HepG2 (cell line): ENCODE results near the gene ARL2. TPM values are rescaled to one million over a fixed set of nuclear protein-coding genes. Genes with fewer than 3 reads are reported as not detected.

Experiments
- AHR ChIP-seq: IDR thresholded peaks from 2 replicates; pipeline ENCODE4 v1.6.1; 2018; ENCODE audit warnings: missing genetic modification reagents, missing compliant biosample characterization
- GMEB1 ChIP-seq: sonication (generic); formaldehyde crosslinking; IDR thresholded peaks from 2 replicates; pipeline ENCODE4 v1.5.1; 2020; ENCODE audit warnings: missing genetic modification reagents, mild to moderate bottlenecking, borderline replicate concordance
- HMG20B ChIP-seq: conservative IDR thresholded peaks from 2 replicates; pipeline ENCODE4 v1.6.1; 2016; ENCODE audit warnings: missing genetic modification reagents, missing compliant biosample characterization
- KAT8 ChIP-seq: IDR thresholded peaks from 2 replicates; pipeline ENCODE4 v1.6.1; 2016; ENCODE audit warnings: missing genetic modification reagents, missing compliant biosample characterization
- NR1H2 ChIP-seq: sonication (generic); formaldehyde crosslinking; IDR thresholded peaks from 2 replicates; pipeline ENCODE4 v1.8.1; 2022; ENCODE audit warnings: low read depth, missing genetic modification reagents, borderline replicate concordance
- RCOR2 ChIP-seq: IDR thresholded peaks from 2 replicates; pipeline ENCODE4 v1.6.1; 2016; ENCODE audit warnings: missing biosample characterization, missing genetic modification reagents
- SMYD3 ChIP-seq: sonication (generic); formaldehyde crosslinking; IDR thresholded peaks from 2 replicates; pipeline ENCODE4 v1.8.1; 2023; ENCODE audit warnings: mild to moderate bottlenecking, missing genetic modification reagents
- SNRNP70 ChIP-seq: fragments of 200-400 bp; formaldehyde crosslinking; IDR thresholded peaks from 2 replicates; pipeline ENCODE4 v1.6.1; 2017; ENCODE audit warnings: mild to moderate bottlenecking, low read depth, low read length, moderate library complexity
- SRSF4 ChIP-seq: fragments of 200-400 bp; formaldehyde crosslinking; IDR thresholded peaks from one replicate; pipeline ENCODE4 v1.6.1; 2018; ENCODE audit warnings: mild to moderate bottlenecking, low read depth, low read length, moderate library complexity; ENCODE audit not compliant: poor library complexity, severe bottlenecking
- SUZ12 ChIP-seq: fragments of 150-350 bp; IDR thresholded peaks from 2 replicates; pipeline ENCODE4 v1.6.1; 2014; ENCODE audit warnings: low read depth, low read length
- TBL1XR1 ChIP-seq: fragments of 150-350 bp; IDR thresholded peaks from 2 replicates; pipeline ENCODE4 v1.6.1; 2014; ENCODE audit warnings: borderline replicate concordance, low read length; ENCODE audit not compliant: partially characterized antibody
- ZNF138 ChIP-seq: sonication (generic); formaldehyde crosslinking; IDR thresholded peaks from 2 replicates; pipeline ENCODE4 v1.5.0; 2020; ENCODE audit warnings: mild to moderate bottlenecking, low read depth, missing genetic modification reagents
- ZNF333 ChIP-seq: sonication (generic); formaldehyde crosslinking; IDR thresholded peaks from 2 replicates; pipeline ENCODE4 v1.4.0; 2020; ENCODE audit warnings: mild to moderate bottlenecking, missing genetic modification reagents, borderline replicate concordance
- ZNF75D ChIP-seq: sonication (generic); formaldehyde crosslinking; IDR thresholded peaks from 2 replicates; pipeline ENCODE4 v1.8.1; 2023; ENCODE audit warnings: missing genetic modification reagents, mild to moderate bottlenecking, borderline replicate concordance
- ZNF770 ChIP-seq: sonication (generic); formaldehyde crosslinking; IDR thresholded peaks from 2 replicates; pipeline ENCODE4 v1.5.0; 2020; ENCODE audit warnings: mild to moderate bottlenecking, missing genetic modification reagents
- polyA plus RNA-seq, 8 experiments: library from polyadenylated mRNA; depleted of rRNA in 3 of 8; stranded (reverse) in 7 of 8; unstranded in 1 of 8; fragments of >200 nt; fragmentation: Illumina TruSeq in 4 of 8; extraction: Trizol in 4 of 8; gene quantifications; 2 replicates each; pipeline versions ENCODE4 v1.2.1 to v1.2.3, GENCODE V29; 2011 to 2016; ENCODE audit warnings: low read depth in 4 of 8, missing spikeins in 1 of 8, mixed read lengths in 1 of 8; ENCODE audit not compliant: insufficient read depth in 1 of 8
- total RNA-seq, 5 experiments: library from RNA; depleted of rRNA; stranded (reverse); fragments of >200 nt; fragmentation: Illumina TruSeq; extraction: Trizol; gene quantifications; 2 replicates each; pipeline ENCODE4 v1.2.3, GENCODE V29; 2016; ENCODE audit warnings: low read depth in 1 of 5
- TF ChIP-seq, protein P1 (sequence below): sonication (generic); formaldehyde crosslinking; IDR thresholded peaks from 2 replicates; pipeline ENCODE4 v1.4.0; 2020; ENCODE audit warnings: mild to moderate bottlenecking, missing genetic modification reagents
- TF ChIP-seq, protein P2 (sequence below): sonication (generic); formaldehyde crosslinking; IDR thresholded peaks from 2 replicates; pipeline ENCODE4 v1.8.0; 2023; ENCODE audit warnings: mild to moderate bottlenecking, missing genetic modification reagents
- TF ChIP-seq, protein P3 (sequence below): sonication (generic); formaldehyde crosslinking; IDR thresholded peaks from 2 replicates; pipeline ENCODE4 v1.5.0; 2020; ENCODE audit warnings: missing genetic modification reagents, mild to moderate bottlenecking, borderline replicate concordance

ARL2 gene
- total and polyA plus RNA-seq, 2 of the 13 experiments (the other 11 are each of a cell fraction or from before 2014, with no cell fraction given): 82.9 to 84.4 TPM

DNA sequence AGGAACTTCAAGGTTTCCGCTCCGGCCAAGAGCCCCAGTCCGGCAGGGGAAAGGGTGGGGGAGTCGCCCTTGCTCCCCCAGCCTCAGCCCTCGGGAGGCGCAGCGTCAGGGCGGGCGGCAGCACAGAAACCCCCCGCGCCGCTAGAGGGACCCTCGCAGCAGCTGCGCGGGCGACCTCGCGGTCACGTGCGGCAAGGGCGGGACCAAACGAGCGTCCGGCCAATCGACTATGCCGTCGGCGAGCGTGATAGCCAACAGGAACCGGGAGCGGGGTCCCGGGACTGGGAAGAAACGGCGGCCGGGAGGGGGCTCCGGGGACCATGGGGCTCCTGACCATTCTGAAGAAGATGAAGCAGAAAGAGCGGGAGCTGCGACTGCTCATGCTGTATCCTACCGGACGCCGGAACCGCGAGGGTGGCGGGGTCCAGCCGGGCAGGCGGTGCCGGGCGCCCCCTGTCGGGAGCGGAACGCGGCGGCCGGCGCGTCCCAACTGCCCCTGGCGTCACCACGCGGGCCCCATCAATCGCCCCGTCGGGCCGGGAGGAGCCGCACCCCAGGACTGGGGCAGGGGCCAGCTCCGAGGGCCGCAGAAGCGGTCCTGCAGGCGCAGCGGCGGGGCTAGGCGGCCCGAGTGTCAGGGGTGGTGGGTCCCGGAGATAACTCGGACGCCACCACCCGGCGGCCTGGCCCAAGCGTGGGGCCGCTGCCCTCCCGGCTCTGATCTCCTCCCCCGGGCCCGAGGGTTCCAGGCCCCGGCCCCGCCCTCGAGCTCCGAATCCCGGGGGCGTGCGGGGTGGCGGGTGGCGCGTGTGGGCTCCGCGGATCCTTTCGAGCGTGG lies at the start of gene ARL2 (continued):
- TF ChIP-seq, protein P1, sequence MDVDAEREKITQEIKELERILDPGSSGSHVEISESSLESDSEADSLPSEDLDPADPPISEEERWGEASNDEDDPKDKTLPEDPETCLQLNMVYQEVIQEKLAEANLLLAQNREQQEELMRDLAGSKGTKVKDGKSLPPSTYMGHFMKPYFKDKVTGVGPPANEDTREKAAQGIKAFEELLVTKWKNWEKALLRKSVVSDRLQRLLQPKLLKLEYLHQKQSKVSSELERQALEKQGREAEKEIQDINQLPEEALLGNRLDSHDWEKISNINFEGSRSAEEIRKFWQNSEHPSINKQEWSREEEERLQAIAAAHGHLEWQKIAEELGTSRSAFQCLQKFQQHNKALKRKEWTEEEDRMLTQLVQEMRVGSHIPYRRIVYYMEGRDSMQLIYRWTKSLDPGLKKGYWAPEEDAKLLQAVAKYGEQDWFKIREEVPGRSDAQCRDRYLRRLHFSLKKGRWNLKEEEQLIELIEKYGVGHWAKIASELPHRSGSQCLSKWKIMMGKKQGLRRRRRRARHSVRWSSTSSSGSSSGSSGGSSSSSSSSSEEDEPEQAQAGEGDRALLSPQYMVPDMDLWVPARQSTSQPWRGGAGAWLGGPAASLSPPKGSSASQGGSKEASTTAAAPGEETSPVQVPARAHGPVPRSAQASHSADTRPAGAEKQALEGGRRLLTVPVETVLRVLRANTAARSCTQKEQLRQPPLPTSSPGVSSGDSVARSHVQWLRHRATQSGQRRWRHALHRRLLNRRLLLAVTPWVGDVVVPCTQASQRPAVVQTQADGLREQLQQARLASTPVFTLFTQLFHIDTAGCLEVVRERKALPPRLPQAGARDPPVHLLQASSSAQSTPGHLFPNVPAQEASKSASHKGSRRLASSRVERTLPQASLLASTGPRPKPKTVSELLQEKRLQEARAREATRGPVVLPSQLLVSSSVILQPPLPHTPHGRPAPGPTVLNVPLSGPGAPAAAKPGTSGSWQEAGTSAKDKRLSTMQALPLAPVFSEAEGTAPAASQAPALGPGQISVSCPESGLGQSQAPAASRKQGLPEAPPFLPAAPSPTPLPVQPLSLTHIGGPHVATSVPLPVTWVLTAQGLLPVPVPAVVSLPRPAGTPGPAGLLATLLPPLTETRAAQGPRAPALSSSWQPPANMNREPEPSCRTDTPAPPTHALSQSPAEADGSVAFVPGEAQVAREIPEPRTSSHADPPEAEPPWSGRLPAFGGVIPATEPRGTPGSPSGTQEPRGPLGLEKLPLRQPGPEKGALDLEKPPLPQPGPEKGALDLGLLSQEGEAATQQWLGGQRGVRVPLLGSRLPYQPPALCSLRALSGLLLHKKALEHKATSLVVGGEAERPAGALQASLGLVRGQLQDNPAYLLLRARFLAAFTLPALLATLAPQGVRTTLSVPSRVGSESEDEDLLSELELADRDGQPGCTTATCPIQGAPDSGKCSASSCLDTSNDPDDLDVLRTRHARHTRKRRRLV (CRISPR knock-in tag): no peak
- TF ChIP-seq, protein P2, sequence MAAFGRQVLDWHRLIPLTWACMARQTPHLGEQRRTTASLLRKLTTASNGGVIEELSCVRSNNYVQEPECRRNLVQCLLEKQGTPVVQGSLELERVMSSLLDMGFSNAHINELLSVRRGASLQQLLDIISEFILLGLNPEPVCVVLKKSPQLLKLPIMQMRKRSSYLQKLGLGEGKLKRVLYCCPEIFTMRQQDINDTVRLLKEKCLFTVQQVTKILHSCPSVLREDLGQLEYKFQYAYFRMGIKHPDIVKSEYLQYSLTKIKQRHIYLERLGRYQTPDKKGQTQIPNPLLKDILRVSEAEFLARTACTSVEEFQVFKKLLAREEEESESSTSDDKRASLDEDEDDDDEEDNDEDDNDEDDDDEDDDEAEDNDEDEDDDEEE: no peak; the same call in 1 of the 2 replicates
- TF ChIP-seq ZNF333 (peak; percentile 3; the same call in 1 of the 2 replicates), ZNF75D (CRISPR knock-in tag) (no peak), AHR (CRISPR knock-in tag) (0 out of 2 replicates have a peak, but pooled peaks have one; percentile 3), RCOR2 (CRISPR knock-in tag) (no peak), SMYD3 (CRISPR knock-in tag) (no peak), KAT8 (CRISPR knock-in tag) (peak; percentile 70), SRSF4 (no peak), ZNF138 (CRISPR knock-in tag) (peak; percentile 84; the same call in 1 of the 2 replicates), HMG20B (CRISPR knock-in tag) (no peak), ZNF770 (no peak), SNRNP70 (no peak), TBL1XR1 (no peak), SUZ12 (no peak), GMEB1 (CRISPR knock-in tag) (peak; percentile 69), NR1H2 (0 out of 2 replicates have a peak, but pooled peaks have one; percentile 45)
- TF ChIP-seq, protein P3, sequence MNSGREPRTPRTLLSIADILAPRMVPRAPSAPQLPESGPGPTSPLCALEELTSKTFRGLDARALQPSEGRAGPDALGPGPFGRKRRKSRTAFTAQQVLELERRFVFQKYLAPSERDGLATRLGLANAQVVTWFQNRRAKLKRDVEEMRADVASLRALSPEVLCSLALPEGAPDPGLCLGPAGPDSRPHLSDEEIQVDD (CRISPR knock-in tag): no peak; the same call in none of the 2 replicates
